ENCODE data around the gene SGMS2.
"Not testable (repeated sequence)": the region's sequence is repeated elsewhere in the genome, so short reads cannot be mapped to it uniquely, and the experiment has no call there.

DNA sequence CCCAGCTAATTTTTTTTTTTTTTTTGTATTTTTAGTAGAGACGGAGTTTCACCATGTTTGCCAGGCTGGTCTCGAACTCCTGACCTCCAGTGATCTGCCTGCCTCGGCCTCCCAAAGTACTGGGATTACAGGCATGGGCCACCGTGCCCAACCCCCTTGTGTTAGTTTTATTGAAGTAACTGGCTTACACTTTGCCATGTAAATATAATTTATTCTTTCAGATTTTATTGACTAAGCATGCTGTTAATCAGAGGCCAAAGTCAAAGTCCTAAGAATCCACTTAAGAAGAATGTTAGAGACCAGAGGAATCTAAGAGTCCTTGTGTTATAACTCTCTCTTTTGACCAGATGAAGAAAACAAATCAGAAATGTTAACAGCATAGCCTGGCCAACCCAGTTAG, 102.1 kb downstream of the SGMS2 start:
- TF ChIP-seq EZH2 (optimal IDR thresholded peaks at IDR 0.05; ENCODE audit: low read depth, low read length); EZH2phosphoT487 (IDR thresholded peaks at IDR 0.05; ENCODE audit: low read length): not testable (repeated sequence)
- TF ChIP-seq, protein P1, sequence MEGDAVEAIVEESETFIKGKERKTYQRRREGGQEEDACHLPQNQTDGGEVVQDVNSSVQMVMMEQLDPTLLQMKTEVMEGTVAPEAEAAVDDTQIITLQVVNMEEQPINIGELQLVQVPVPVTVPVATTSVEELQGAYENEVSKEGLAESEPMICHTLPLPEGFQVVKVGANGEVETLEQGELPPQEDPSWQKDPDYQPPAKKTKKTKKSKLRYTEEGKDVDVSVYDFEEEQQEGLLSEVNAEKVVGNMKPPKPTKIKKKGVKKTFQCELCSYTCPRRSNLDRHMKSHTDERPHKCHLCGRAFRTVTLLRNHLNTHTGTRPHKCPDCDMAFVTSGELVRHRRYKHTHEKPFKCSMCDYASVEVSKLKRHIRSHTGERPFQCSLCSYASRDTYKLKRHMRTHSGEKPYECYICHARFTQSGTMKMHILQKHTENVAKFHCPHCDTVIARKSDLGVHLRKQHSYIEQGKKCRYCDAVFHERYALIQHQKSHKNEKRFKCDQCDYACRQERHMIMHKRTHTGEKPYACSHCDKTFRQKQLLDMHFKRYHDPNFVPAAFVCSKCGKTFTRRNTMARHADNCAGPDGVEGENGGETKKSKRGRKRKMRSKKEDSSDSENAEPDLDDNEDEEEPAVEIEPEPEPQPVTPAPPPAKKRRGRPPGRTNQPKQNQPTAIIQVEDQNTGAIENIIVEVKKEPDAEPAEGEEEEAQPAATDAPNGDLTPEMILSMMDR (IDR thresholded peaks at IDR 0.05; ENCODE audit: low read length), result not testable (repeated sequence)
